GM13976 (cell line): ENCODE data around the gene TRABD2B.

Source experiments
- DNase-seq: peaks from one replicate; pipeline ENCODE4 v3.0.0; 2012; ENCODE audit warnings: low spot score
- CTCF ChIP-seq: IDR thresholded peaks from 2 replicates; pipeline ENCODE4 v1.5.1; 2012; ENCODE audit warnings: borderline replicate concordance, mild to moderate bottlenecking; ENCODE audit not compliant: insufficient read depth; ENCODE audit errors: extremely low read depth, missing control alignments, control extremely low read depth
- in situ Hi-C: fragments of 300-500 bp; cut with MboI; formaldehyde crosslinking; loops from one replicate; pipeline ENCODE4 v1.12.0; 2022; ENCODE audit warnings: low sequenced_read_pairs, mixed read lengths, inconsistent platforms; ENCODE audit not compliant: unreplicated experiment

Gene TRABD2B

GRCh38 chr1:47745715-47746609 is 251.2 kb downstream of the TRABD2B start:
- no peak for DNase-seq
- in situ Hi-C loops = no loop called here
- no peak for TF ChIP-seq CTCF

GRCh38 chr1:47742890-47743760 is 254.1 kb downstream of the TRABD2B start:
- DNase-seq = no peak
- no peak for TF ChIP-seq CTCF
- in situ Hi-C loops = no loop called here

- in situ Hi-C loops = no loop called here
- no peak for DNase-seq
- peak; percentile 42 for TF ChIP-seq CTCF
Observed at GRCh38 chr1:47738560-47739182, 258.5 kb downstream of the TRABD2B start.

GRCh38 chr1:47732489-47732888 is 264.7 kb downstream of the TRABD2B start:
- in situ Hi-C loops = no loop called here
- no peak for TF ChIP-seq CTCF

GRCh38 chr1:47731730-47732129 is 265.5 kb downstream of the TRABD2B start:
- no peak for DNase-seq
- no peak for TF ChIP-seq CTCF
- in situ Hi-C loops = no loop called here

More at GRCh38 chr1:47732489-47732888, 264.7 kb downstream of the TRABD2B start:
- no peak for DNase-seq

GRCh38 chr1:47729685-47730084 is 267.5 kb downstream of the TRABD2B start:
- in situ Hi-C loops = no loop called here
- no peak for DNase-seq
- TF ChIP-seq CTCF = no peak
